H1 (cell line): ENCODE results near the gene BPI. TPM values are rescaled to one million over a fixed set of nuclear protein-coding genes. Genes with fewer than 3 reads are reported as not detected.

Experiments
- CTCF ChIA-PET: fragments of 300-600 bp; sonication (Branson Sonifier 250); formaldehyde crosslinking; loops from one replicate; lab custom pipeline; 2021; ENCODE audit not compliant: partially characterized antibody; lab: Charles Lee
- POLR2A ChIA-PET: fragments of 300-600 bp; sonication (Branson Sonifier 250); formaldehyde crosslinking; loops from one replicate; lab custom pipeline; 2021; ENCODE audit warnings: inconsistent platforms; ENCODE audit not compliant: partially characterized antibody; lab: Charles Lee
- DNase-seq, 2 experiments: peaks; one replicate each; pipeline versions ENCODE4 v3.0.0 to v3.0.0-alpha.2; 2010 to 2022; ENCODE audit warnings: low spot score in 2 of 2, low read depth in 1 of 2, mixed read lengths in 1 of 2
- FAIRE-seq: peaks from 2 replicates; lab custom pipeline; 2011; peaks lifted over from hg19 to GRCh38; lab: Jason Lieb, UNC
- H2AFZ ChIP-seq: 2 replicates; pipeline ENCODE4 v1.8.1; 2012; ENCODE audit warnings: low read length, inconsistent platforms
- H2AK5ac ChIP-seq: 2 replicates; pipeline ENCODE4 v1.6.1; 2013; ENCODE audit warnings: low read depth, low read length
- H2BK120ac ChIP-seq: replicated peaks from 2 replicates; pipeline ENCODE3; 2013; ENCODE audit warnings: low read depth, low read length, inconsistent platforms
- H2BK12ac ChIP-seq: 2 replicates; pipeline ENCODE4 v1.6.1; 2013; ENCODE audit warnings: low read depth, low read length
- H2BK15ac ChIP-seq: 2 replicates; pipeline ENCODE4 v1.6.1; 2013; ENCODE audit warnings: low read length
- H2BK20ac ChIP-seq: 2 replicates; pipeline ENCODE4 v1.6.1; 2013; ENCODE audit warnings: low read length
- H2BK5ac ChIP-seq: 2 replicates; pipeline ENCODE4 v1.6.1; 2013; ENCODE audit warnings: low read depth, low read length
- H3K14ac ChIP-seq: 2 replicates; pipeline ENCODE4 v1.6.1; 2013; ENCODE audit warnings: inconsistent platforms; ENCODE audit not compliant: insufficient read length
- H3K18ac ChIP-seq: 2 replicates; pipeline ENCODE4 v1.6.1; 2013; ENCODE audit warnings: low read length; ENCODE audit errors: extremely low read depth
- H3K23ac ChIP-seq: 2 replicates; pipeline ENCODE4 v1.6.1; 2013; ENCODE audit warnings: inconsistent platforms; ENCODE audit not compliant: insufficient read length
- H3K23me2 ChIP-seq: 2 replicates; pipeline ENCODE4 v1.6.1; 2013; ENCODE audit warnings: low read depth, low read length
- H3K27ac ChIP-seq: 2 replicates; pipeline ENCODE4 v1.6.1; 2011; ENCODE audit warnings: low read depth, low read length, inconsistent platforms
- H3K27me3 ChIP-seq, 4 experiments: replicated peaks in 1 of 4; 1 replicate in 1 of 4; 2 replicates in 3 of 4; pipeline versions ENCODE4 v1.6.1 to v1.8.1; 2011 to 2013; ENCODE audit warnings: low read length in 3 of 4, mild to moderate bottlenecking in 3 of 4, inconsistent platforms in 2 of 4, mixed read lengths in 2 of 4, moderate library complexity in 1 of 4; ENCODE audit not compliant: control insufficient read depth in 3 of 4, insufficient read depth in 3 of 4; ENCODE audit errors: extremely low read depth in 1 of 4
- H3K36me3 ChIP-seq, 4 experiments: 2 replicates each; pipeline versions ENCODE4 v1.6.1 to v1.8.1; 2011 to 2013; ENCODE audit warnings: mild to moderate bottlenecking in 4 of 4, low read length in 3 of 4, moderate library complexity in 2 of 4, control low read depth in 1 of 4, inconsistent platforms in 1 of 4; ENCODE audit not compliant: insufficient read depth in 4 of 4, control insufficient read depth in 2 of 4
- H3K4ac ChIP-seq: replicated peaks from 2 replicates; pipeline ENCODE3; 2013; ENCODE audit warnings: low read length, low read depth, mixed read lengths, inconsistent platforms; ENCODE audit not compliant: insufficient read length
- H3K4me1 ChIP-seq, 4 experiments: replicated peaks in 1 of 4; 1 replicate in 1 of 4; 2 replicates in 3 of 4; pipeline versions ENCODE4 v1.6.1 to v1.8.1; 2011 to 2013; ENCODE audit warnings: low read length in 3 of 4, inconsistent platforms in 2 of 4, mixed read lengths in 1 of 4; ENCODE audit not compliant: insufficient read depth in 4 of 4, control insufficient read depth in 3 of 4
- H3K4me2 ChIP-seq, 2 experiments: 2 replicates each; pipeline versions ENCODE4 v1.6.1 to v1.8.1; 2011 to 2013; ENCODE audit warnings: low read depth in 2 of 2, low read length in 2 of 2, control low read depth in 1 of 2, inconsistent platforms in 1 of 2, mild to moderate bottlenecking in 1 of 2; ENCODE audit not compliant: insufficient read depth in 1 of 2
- H3K4me3 ChIP-seq, 4 experiments: fragments of 200-600, 300-600 bp in 1 of 4; sonication (generic), shearing (Covaris generic), sonication (Bioruptor Twin) in 1 of 4; 2 replicates each; pipeline versions ENCODE4 v1.5.1 to v1.8.1; 2011 to 2016; ENCODE audit warnings: low read length in 4 of 4, low read depth in 3 of 4, control low read depth in 2 of 4, inconsistent platforms in 2 of 4, mild to moderate bottlenecking in 2 of 4, mixed read lengths in 1 of 4, moderate library complexity in 1 of 4; ENCODE audit not compliant: insufficient read depth in 2 of 4; ENCODE audit errors: extremely low read depth in 1 of 4
- H3K56ac ChIP-seq: replicated peaks from 2 replicates; pipeline ENCODE3; 2013; ENCODE audit warnings: low read depth, mild to moderate bottlenecking, mixed read lengths, low read length, inconsistent platforms; ENCODE audit not compliant: insufficient read length
- H3K79me1 ChIP-seq: 2 replicates; pipeline ENCODE4 v1.6.1; 2013; ENCODE audit warnings: low read depth, low read length, control low read depth
- H3K79me2 ChIP-seq, 2 experiments: 2 replicates each; pipeline versions ENCODE4 v1.6.1 to v1.8.1; 2012 to 2013; ENCODE audit warnings: low read length in 2 of 2, mild to moderate bottlenecking in 2 of 2, inconsistent platforms in 1 of 2; ENCODE audit not compliant: insufficient read depth in 2 of 2, control insufficient read depth in 1 of 2
- H3K9ac ChIP-seq, 4 experiments: replicated peaks in 1 of 4; 1 replicate in 1 of 4; 2 replicates in 3 of 4; pipeline versions ENCODE4 v1.6.1 to v1.8.1; 2011 to 2013; ENCODE audit warnings: low read depth in 3 of 4, low read length in 3 of 4, control low read depth in 2 of 4, mild to moderate bottlenecking in 2 of 4, moderate library complexity in 2 of 4, inconsistent platforms in 1 of 4; ENCODE audit errors: extremely low read depth in 1 of 4
- H3K9me3 ChIP-seq, 2 experiments: 2 replicates each; pipeline versions ENCODE4 v1.6.1 to v1.8.1; 2012 to 2013; ENCODE audit warnings: mild to moderate bottlenecking in 2 of 2, moderate library complexity in 2 of 2, control low read depth in 1 of 2, inconsistent platforms in 1 of 2, low read depth in 1 of 2, low read length in 1 of 2, mixed read lengths in 1 of 2; ENCODE audit not compliant: insufficient read depth in 2 of 2
- H4K20me1 ChIP-seq, 2 experiments: replicated peaks in 1 of 2; 2 replicates each; pipeline versions ENCODE3 to v1.8.1; 2011 to 2013; ENCODE audit warnings: inconsistent platforms in 2 of 2, low read length in 2 of 2, mild to moderate bottlenecking in 1 of 2; ENCODE audit not compliant: insufficient read depth in 2 of 2, control insufficient read depth in 1 of 2
- H4K5ac ChIP-seq: 2 replicates; pipeline ENCODE4 v1.6.1; 2013; ENCODE audit warnings: low read length, low read depth, mixed read lengths, inconsistent platforms; ENCODE audit not compliant: insufficient read length
- H4K8ac ChIP-seq: 2 replicates; pipeline ENCODE4 v1.8.0; 2013; ENCODE audit warnings: mild to moderate bottlenecking, moderate library complexity, low read length, inconsistent platforms; ENCODE audit not compliant: insufficient read depth; ENCODE audit errors: extremely low read depth
- H4K91ac ChIP-seq: replicated peaks from 2 replicates; pipeline ENCODE3; 2013; ENCODE audit warnings: low read length, mixed read lengths, inconsistent platforms; ENCODE audit not compliant: insufficient read length
- ASH2L ChIP-seq: fragments of 200-600, 300-600 bp; sonication (generic); IDR thresholded peaks from one replicate; pipeline ENCODE4 v1.7.1; 2017; ENCODE audit warnings: low read length
- CBX5 ChIP-seq: fragments of 300-800, 300-1000 bp; sonication (generic); IDR thresholded peaks from 2 replicates; pipeline ENCODE4 v1.7.1; 2016; ENCODE audit warnings: antibody characterized with exemption, low read length, low read depth
- CBX8 ChIP-seq: fragments of 300-800, 300-1000 bp; sonication (generic); IDR thresholded peaks from 2 replicates; pipeline ENCODE4 v1.7.1; 2016; ENCODE audit warnings: low read depth, low read length, borderline replicate concordance
- CHD1 ChIP-seq: IDR thresholded peaks from 2 replicates; pipeline ENCODE4 v1.6.1; 2012; ENCODE audit warnings: low read depth, low read length, improper control_type of control experiment
- EP300 ChIP-seq, 2 experiments: IDR thresholded peaks; 1 replicate in 1 of 2; 2 replicates in 1 of 2; pipeline ENCODE4 v1.6.1; 2011 to 2012; ENCODE audit warnings: low read depth in 2 of 2, low read length in 2 of 2, mild to moderate bottlenecking in 2 of 2, borderline replicate concordance in 1 of 2, inconsistent platforms in 1 of 2, moderate library complexity in 1 of 2
- EZH2 ChIP-seq: fragments of 200-600 bp; sonication (generic); IDR thresholded peaks from 2 replicates; pipeline ENCODE4 v1.7.1; 2012; ENCODE audit warnings: low read depth, mild to moderate bottlenecking, moderate library complexity, low read length, inconsistent platforms; ENCODE audit not compliant: severe bottlenecking
- JUN ChIP-seq: IDR thresholded peaks from 2 replicates; pipeline ENCODE4 v1.6.1; 2011; ENCODE audit warnings: low read depth, mild to moderate bottlenecking, improper control_type of control experiment, low read length
- JUND ChIP-seq: IDR thresholded peaks from 2 replicates; pipeline ENCODE4 v1.6.1; 2011; ENCODE audit warnings: mild to moderate bottlenecking, improper control_type of control experiment, low read length
- MAFK ChIP-seq: IDR thresholded peaks from 2 replicates; pipeline ENCODE4 v1.6.1; 2012; ENCODE audit warnings: low read depth, mild to moderate bottlenecking, improper control_type of control experiment, low read length
- PHF8 ChIP-seq: fragments of 200-600 bp; sonication (generic); conservative IDR thresholded peaks from 2 replicates; pipeline ENCODE4 v1.7.1; 2012; ENCODE audit warnings: low read depth, mild to moderate bottlenecking, inconsistent platforms, low read length, moderate library complexity
- RXRA ChIP-seq: IDR thresholded peaks from 2 replicates; pipeline ENCODE4 v1.6.1; 2011; ENCODE audit warnings: low read depth, mild to moderate bottlenecking, low read length, moderate library complexity; ENCODE audit not compliant: insufficient read depth
- SIN3A ChIP-seq, 2 experiments: IDR thresholded peaks in 1 of 2; conservative IDR thresholded peaks in 1 of 2; 2 replicates each; pipeline ENCODE4 v1.6.1; 2011 to 2012; ENCODE audit warnings: low read length in 2 of 2, improper control_type of control experiment in 1 of 2, low read depth in 1 of 2, mild to moderate bottlenecking in 1 of 2
- WGBS, 2 experiments: shearing (Covaris generic) in 1 of 2; methylation state at CpG; one replicate each; pipeline versions ENCODE4 v1.1.6 to v1.1.7; 2013 to 2015; ENCODE audit warnings: low lambda C conversion rate in 2 of 2, mixed read lengths in 2 of 2, inconsistent platforms in 1 of 2, low coverage in 1 of 2, missing lambda C conversion rate in 1 of 2; ENCODE audit not compliant: insufficient replicate concordance in 2 of 2, insufficient coverage in 1 of 2, insufficient read length in 1 of 2; ENCODE audit errors: extremely low coverage in 1 of 2, missing lambda C conversion rate in 1 of 2; 5-methylcytosine and 5-hydroxymethylcytosine counted together
- polyA plus RNA-seq, 7 experiments: library from polyadenylated mRNA; depleted of rRNA in 3 of 7; stranded (reverse) in 5 of 7; unstranded in 2 of 7; fragments of >200 nt in 5 of 7; fragments of 200-250 nt in 2 of 7; gene quantifications; 1 replicate in 5 of 7; 2 replicates in 1 of 7; 4 replicates in 1 of 7; pipeline versions ENCODE4 v1.2.1 to v1.2.3, GENCODE V29; 2011 to 2013; ENCODE audit warnings: missing spikeins in 2 of 7, mixed read lengths in 2 of 7
- total RNA-seq: library from RNA; stranded (reverse); fragmentation: NEBNext Ultra II Directional; extraction: Animal tissue kit (Norgen Biotek cat#: 25700); gene quantifications from 2 replicates; pipeline ENCODE4 v1.2.1, GENCODE V29; 2021

Gene BPI
- total and polyA plus RNA-seq, 2 of the 8 experiments (the other 6 are each of a cell fraction or from before 2014, with no cell fraction given), result not detected

DNA sequence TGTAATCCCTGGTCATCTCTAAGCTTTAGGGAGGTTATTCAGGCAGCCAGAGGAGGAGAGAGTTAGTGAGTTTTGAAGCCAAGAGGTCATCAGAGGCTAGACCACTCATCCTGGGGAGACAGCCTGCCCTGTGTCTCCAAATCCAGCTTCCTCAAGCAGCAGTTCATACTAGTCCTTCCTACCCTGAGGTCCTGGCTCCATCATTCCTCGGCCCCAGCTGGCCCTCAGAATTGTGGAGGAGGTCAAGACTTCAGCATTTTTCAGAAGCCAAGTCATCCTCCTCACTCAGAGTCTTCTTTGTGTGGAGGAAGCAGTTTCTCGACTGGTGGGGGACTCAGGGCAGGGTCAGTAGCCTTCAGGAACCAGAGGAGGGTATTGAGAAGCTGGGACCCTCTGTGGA is 31.0 kb upstream of the BPI start:
- Histone ChIP-seq H3K4ac (no peak overlapping the region), H4K20me1 (no peaks in the 10 kb centered on the region), H2BK20ac (no peak overlapping the region), H3K14ac (no peak overlapping the region), H4K8ac (no peak overlapping the region), H3K9me3 (peaks cover 0 to 3% of the 10 kb centered on the region in 2 experiments; a peak in 1 of 4 replicates), H3K79me1 (no peaks in the 10 kb centered on the region), H3K4me3 (no peak overlapping the region), H3K27me3 (no peaks in the 10 kb centered on the region), H2BK120ac (no peak overlapping the region), H3K9ac (no peak overlapping the region), H2AK5ac (no peak overlapping the region), H3K79me2 (no peaks in the 10 kb centered on the region), H3K56ac (no peak overlapping the region), H2AFZ (no peak overlapping the region), H2BK5ac (no peak overlapping the region), H2BK12ac (no peak overlapping the region), H3K4me1 (no peaks in the 10 kb centered on the region), H4K91ac (no peak overlapping the region), H4K5ac (no peak overlapping the region), H3K4me2 (no peak overlapping the region), H3K18ac (no peak overlapping the region), H3K36me3 (no peaks in the 10 kb centered on the region), H2BK15ac (no peak overlapping the region), H3K23ac (no peak overlapping the region), H3K23me2 (no peaks in the 10 kb centered on the region), H3K27ac (no peak overlapping the region)
- no peak for FAIRE-seq
- ChIA-PET POLR2A (no interaction called here), CTCF (interaction anchor here (0.9 to 1.8 kb wide), 5 partner anchors 9 to 47 kb away, joined by 3 to 5 read pairs (median 3); no protein-coding TSS in a partner anchor)
- 84% methylated on average over 2 of the region's 2 CpGs; no CpG with 5 or more reads in 1 of the 2 experiments for WGBS, 2 experiments
- DNase-seq, result no peak
- no peak for TF ChIP-seq ASH2L
- TF ChIP-seq EZH2, result no peak
- TF ChIP-seq CBX5, result no peak
- no peak for TF ChIP-seq EP300 (IDR thresholded peaks at IDR 0.05; ENCODE audit: borderline replicate concordance in 1 of 2, low read depth in 2 of 2, low read length in 2 of 2)
- no peak for TF ChIP-seq SIN3A (conservative IDR thresholded peaks at IDR 0.05 in 1 of 2, IDR thresholded peaks at IDR 0.05 in 1 of 2; ENCODE audit: low read depth in 1 of 2, low read length in 2 of 2)
- TF ChIP-seq CBX8, result no peak
- no peak for TF ChIP-seq JUND
- no peak for TF ChIP-seq MAFK
- TF ChIP-seq RXRA, result no peak
- TF ChIP-seq PHF8, result no peak
- no peak for TF ChIP-seq CHD1
- TF ChIP-seq JUN, result no peak
